B cell (primary cell): ENCODE data around the gene KLK15. TPM values are rescaled to one million over a fixed set of nuclear protein-coding genes. Genes with fewer than 3 reads are reported as not detected.
"Not testable (repeated sequence)": the region's sequence is repeated elsewhere in the genome, so short reads cannot be mapped to it uniquely, and the experiment has no call there.

ENCODE experiments used
- ATAC-seq: fragments of 200-7000 bp; cut with Tn5 transposase; one replicate; pipeline ENCODE4 v1.10.0; 2021; ENCODE audit warnings: low read depth, mild to moderate bottlenecking, moderate number of reproducible peaks, moderate library complexity
- CTCF ChIA-PET: fragments of 350-600 bp; sonication (Branson Sonifier 250); formaldehyde crosslinking; loops from one replicate; lab custom pipeline; 2021; ENCODE audit warnings: antibody characterized with exemption, inconsistent platforms; lab: Charles Lee
- POLR2A ChIA-PET: fragments of 350-600 bp; sonication (Branson Sonifier 250); formaldehyde crosslinking; loops from one replicate; lab custom pipeline; 2021; ENCODE audit warnings: antibody characterized with exemption; lab: Charles Lee
- DNase-seq: peaks from one replicate; pipeline ENCODE4 v3.0.0; 2013
- H2AFZ ChIP-seq: 2 replicates; pipeline ENCODE4 v1.6.1; 2012; ENCODE audit warnings: mild to moderate bottlenecking, low read depth, low read length; ENCODE audit not compliant: insufficient read depth, poor library complexity, severe bottlenecking
- H3K27ac ChIP-seq, 2 donors: 1 replicate in 1 of 2; 2 replicates in 1 of 2; pipeline ENCODE4 v1.5.1; 2012 to 2013; ENCODE audit warnings: low read length in 2 of 2, mild to moderate bottlenecking in 2 of 2, moderate library complexity in 1 of 2
- H3K27me3 ChIP-seq, 4 experiments: fragments of 200-600 bp in 1 of 4; sonication (generic) in 1 of 4; replicated peaks in 1 of 4; 1 replicate in 2 of 4; 2 replicates in 2 of 4; pipeline versions ENCODE4 v1.6.1 to v1.7.0; 2013 to 2016; ENCODE audit warnings: low read length in 3 of 4, mild to moderate bottlenecking in 2 of 4, mixed read lengths in 1 of 4, moderate library complexity in 1 of 4; ENCODE audit not compliant: insufficient read depth in 4 of 4, control insufficient read depth in 3 of 4; ENCODE audit errors: control extremely low read depth in 1 of 4
- H3K36me3 ChIP-seq, 2 experiments: replicated peaks in 1 of 2; 1 replicate in 1 of 2; 2 replicates in 1 of 2; pipeline versions ENCODE4 v1.6.1 to v1.7.1; 2013; ENCODE audit warnings: low read length in 1 of 2; ENCODE audit not compliant: insufficient read depth in 2 of 2, control insufficient read depth in 1 of 2; ENCODE audit errors: control extremely low read depth in 1 of 2, extremely low read depth in 1 of 2
- H3K4me1 ChIP-seq, 2 donors: fragments of 200-600 bp in 1 of 2; sonication (generic) in 1 of 2; 1 replicate in 1 of 2; 2 replicates in 1 of 2; pipeline versions ENCODE4 v1.5.1 to v1.6.1; 2013 to 2017; ENCODE audit warnings: low read length in 2 of 2; ENCODE audit not compliant: control insufficient read depth in 2 of 2, insufficient read depth in 2 of 2
- H3K4me2 ChIP-seq: replicated peaks from 2 replicates; pipeline ENCODE3; 2012; ENCODE audit warnings: mild to moderate bottlenecking, low read depth, low read length; ENCODE audit not compliant: poor library complexity, severe bottlenecking
- H3K4me3 ChIP-seq, 5 experiments: fragments of 200-600 bp in 1 of 5; sonication (generic) in 1 of 5; 1 replicate in 3 of 5; 2 replicates in 2 of 5; pipeline versions ENCODE4 v1.5.1 to v1.7.0; 2011 to 2016; ENCODE audit warnings: low read length in 4 of 5, mild to moderate bottlenecking in 4 of 5, low read depth in 2 of 5, control low read depth in 1 of 5, moderate library complexity in 1 of 5; ENCODE audit not compliant: insufficient read depth in 1 of 5; ENCODE audit errors: control extremely low read depth in 1 of 5, extremely low read depth in 1 of 5
- H3K79me2 ChIP-seq: fragments of 200-600 bp; sonication (generic); one replicate; pipeline ENCODE4 v1.6.0; 2016; ENCODE audit warnings: low read length; ENCODE audit not compliant: control insufficient read depth, insufficient read depth
- H3K9ac ChIP-seq: fragments of 200-600 bp; sonication (generic); 2 replicates; pipeline ENCODE4 v1.6.1; 2017; ENCODE audit warnings: mild to moderate bottlenecking, low read length, moderate library complexity
- H3K9me3 ChIP-seq, 3 donors: one replicate each; pipeline versions ENCODE4 v1.6.1 to v1.7.1; 2013; ENCODE audit warnings: low read length in 2 of 3; ENCODE audit not compliant: control insufficient read depth in 2 of 3, insufficient read depth in 1 of 3; ENCODE audit errors: control extremely low read depth in 1 of 3
- H4K20me1 ChIP-seq: 2 replicates; pipeline ENCODE4 v1.6.0; 2012; ENCODE audit warnings: mild to moderate bottlenecking, low read length; ENCODE audit not compliant: insufficient read depth, control insufficient read depth, poor library complexity, severe bottlenecking
- H3K27ac Mint-ChIP-seq: one replicate; pipeline ENCODE4 v1.8.0; 2021; ENCODE audit warnings: mixed read lengths
- H3K27me3 Mint-ChIP-seq: one replicate; pipeline ENCODE4 v1.8.0; 2021; ENCODE audit warnings: mixed read lengths
- H3K4me1 Mint-ChIP-seq: one replicate; pipeline ENCODE4 v1.8.0; 2021; ENCODE audit warnings: mixed read lengths
- H3K4me3 Mint-ChIP-seq: one replicate; pipeline ENCODE4 v1.8.0; 2021; ENCODE audit warnings: mixed read lengths
- H3K9me3 Mint-ChIP-seq: one replicate; pipeline ENCODE4 v1.8.0; 2022; ENCODE audit warnings: mixed read lengths; ENCODE audit not compliant: insufficient read depth
- EZH2 ChIP-seq: IDR thresholded peaks from 2 replicates; pipeline ENCODE4 v1.6.1; 2012; ENCODE audit warnings: borderline replicate concordance, low read depth, mild to moderate bottlenecking, moderate library complexity, low read length; ENCODE audit not compliant: insufficient read depth, poor library complexity, severe bottlenecking
- WGBS: methylation state at CpG from one replicate; pipeline ENCODE4 v1.1.5; 2013; ENCODE audit warnings: missing lambda C conversion rate; ENCODE audit not compliant: insufficient coverage; 5-methylcytosine and 5-hydroxymethylcytosine counted together
- intact Hi-C: fragments of 100-400 bp; cut with micrococcal nuclease; formaldehyde crosslinking; loops from one replicate; pipeline ENCODE4 v1.10.0; 2022
- polyA plus RNA-seq: library from polyadenylated mRNA; depleted of rRNA; stranded (reverse); fragments of >200 nt; gene quantifications from 2 replicates; pipeline ENCODE4 v1.2.3, GENCODE V29; 2012
- total RNA-seq, 2 donors: library from RNA; stranded (reverse); fragments of 120-200 nt in 1 of 2; gene quantifications; 1 replicate in 1 of 2; 2 replicates in 1 of 2; pipeline versions ENCODE4 v1.2.3 to v1.2.4, GENCODE V29; 2013 to 2022
- TF ChIP-seq, protein P1 (sequence below): fragments of 200-600 bp; IDR thresholded peaks from one replicate; pipeline ENCODE4 v1.8.0; 2022; ENCODE audit warnings: antibody characterized with exemption, mild to moderate bottlenecking

KLK15 gene
- total and polyA plus RNA-seq, 2 donors (not counting 1 experiment from before 2014, with no cell fraction given): 0.07 TPM; not detected in 1

DNA sequence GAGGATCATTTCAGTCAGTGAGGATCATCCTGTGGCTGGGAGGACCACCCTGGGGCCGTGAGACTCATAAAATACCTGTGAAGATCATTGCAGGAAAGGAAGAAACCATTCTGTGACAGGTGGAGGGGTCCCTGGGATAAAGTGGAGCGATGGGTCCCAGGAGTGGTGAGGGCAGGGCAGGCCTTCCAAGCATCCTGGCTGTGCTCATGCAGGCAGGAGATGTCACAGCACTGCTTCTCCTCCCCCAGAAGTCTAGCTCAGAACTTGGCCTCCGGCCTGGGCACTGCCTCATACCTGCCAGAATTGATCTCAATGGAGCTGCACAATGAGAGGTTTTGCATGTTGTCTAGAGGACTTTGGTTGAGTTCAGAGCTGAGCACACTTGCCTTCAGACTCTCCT, 20.9 kb downstream of the KLK15 start:
- Mint-ChIP-seq H3K9me3 (no peaks in the 10 kb centered on the region), H3K4me3 (no peak overlapping the region), H3K27me3 (peaks cover 23% of the 10 kb centered on the region), H3K27ac (no peak overlapping the region), H3K4me1 (peaks cover 10% of the 10 kb centered on the region)
- no peak overlapping the region for H2AFZ ChIP-seq
- POLR2A ChIA-PET: no interaction called here
- DNase-seq (no peak), ATAC-seq (no peak)
- H3K4me2 ChIP-seq: no peak overlapping the region
- H3K27ac ChIP-seq: no peak overlapping the region
- no peaks in the 10 kb centered on the region for H3K79me2 ChIP-seq
- H3K4me1 ChIP-seq: peaks cover 6 to 7% of the 10 kb centered on the region in 2 donors
- 70% methylated on average over 2 of the region's 3 CpGs for WGBS
- CTCF ChIA-PET: no interaction called here
- no peak for TF ChIP-seq EZH2
- TF ChIP-seq, protein P1, sequence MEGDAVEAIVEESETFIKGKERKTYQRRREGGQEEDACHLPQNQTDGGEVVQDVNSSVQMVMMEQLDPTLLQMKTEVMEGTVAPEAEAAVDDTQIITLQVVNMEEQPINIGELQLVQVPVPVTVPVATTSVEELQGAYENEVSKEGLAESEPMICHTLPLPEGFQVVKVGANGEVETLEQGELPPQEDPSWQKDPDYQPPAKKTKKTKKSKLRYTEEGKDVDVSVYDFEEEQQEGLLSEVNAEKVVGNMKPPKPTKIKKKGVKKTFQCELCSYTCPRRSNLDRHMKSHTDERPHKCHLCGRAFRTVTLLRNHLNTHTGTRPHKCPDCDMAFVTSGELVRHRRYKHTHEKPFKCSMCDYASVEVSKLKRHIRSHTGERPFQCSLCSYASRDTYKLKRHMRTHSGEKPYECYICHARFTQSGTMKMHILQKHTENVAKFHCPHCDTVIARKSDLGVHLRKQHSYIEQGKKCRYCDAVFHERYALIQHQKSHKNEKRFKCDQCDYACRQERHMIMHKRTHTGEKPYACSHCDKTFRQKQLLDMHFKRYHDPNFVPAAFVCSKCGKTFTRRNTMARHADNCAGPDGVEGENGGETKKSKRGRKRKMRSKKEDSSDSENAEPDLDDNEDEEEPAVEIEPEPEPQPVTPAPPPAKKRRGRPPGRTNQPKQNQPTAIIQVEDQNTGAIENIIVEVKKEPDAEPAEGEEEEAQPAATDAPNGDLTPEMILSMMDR: no peak
- H3K27me3 ChIP-seq: peaks cover 0 to 6% (median 2%) of the 10 kb centered on the region in 4 experiments
- H4K20me1 ChIP-seq: no peaks in the 10 kb centered on the region
- peaks cover 0 to 10% (median 0%) of the 10 kb centered on the region in 3 donors for H3K9me3 ChIP-seq
- no peak overlapping the region for H3K4me3 ChIP-seq
- intact Hi-C loops: no loop called here
- no peak overlapping the region for H3K9ac ChIP-seq
- no peaks in the 10 kb centered on the region for H3K36me3 ChIP-seq

DNA sequence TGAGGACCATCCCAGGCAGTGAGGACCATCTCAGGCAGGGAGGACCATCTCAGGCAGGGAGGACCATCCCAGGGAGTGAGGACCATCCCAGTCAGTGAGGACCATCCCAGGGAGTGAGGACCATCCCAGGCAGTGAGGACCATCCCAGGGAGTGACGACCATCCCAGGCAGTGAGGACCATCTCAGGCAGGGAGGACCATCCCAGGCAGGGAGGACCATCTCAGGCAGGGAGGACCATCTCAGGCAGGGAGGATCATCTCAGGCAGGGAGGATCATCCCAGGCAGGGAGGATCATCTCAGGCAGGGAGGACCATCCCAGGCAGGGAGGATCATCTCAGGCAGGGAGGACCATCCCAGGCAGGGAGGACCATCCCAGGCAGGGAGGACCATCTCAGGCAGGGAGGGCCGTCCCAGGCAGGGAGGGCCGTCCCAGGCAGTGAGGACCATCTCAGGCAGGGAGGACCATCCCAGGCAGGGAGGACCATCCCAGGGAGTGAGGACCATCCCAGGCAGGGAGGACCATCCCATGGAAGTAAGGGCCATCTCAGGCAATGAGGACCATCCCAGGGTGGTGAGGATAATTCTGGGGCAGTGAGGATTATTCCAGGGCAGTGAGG, 21.6 kb downstream of the KLK15 start:
- peaks cover 0 to 10% (median 0%) of the 10 kb centered on the region in 3 donors for H3K9me3 ChIP-seq
- H3K79me2 ChIP-seq, H3K27me3 ChIP-seq, H2AFZ ChIP-seq, H3K9ac ChIP-seq, intact Hi-C loops, H3K27ac Mint-ChIP-seq, CTCF ChIA-PET, H3K4me1 Mint-ChIP-seq, H3K9me3 Mint-ChIP-seq, DNase-seq, H3K4me1 ChIP-seq, H3K36me3 ChIP-seq, H3K4me3 ChIP-seq, H3K4me2 ChIP-seq, H3K27ac ChIP-seq, H3K4me3 Mint-ChIP-seq, H4K20me1 ChIP-seq, POLR2A ChIA-PET, ATAC-seq: not testable (repeated sequence)
- peaks cover 23% of the 10 kb centered on the region for H3K27me3 Mint-ChIP-seq
- 89% methylated on average over 3 of the region's 3 CpGs for WGBS
